GM18502 (cell line): ENCODE measurements around the gene GATA1.

Experiments
- ATAC-seq: cut with Tn5 transposase; IDR thresholded peaks from one replicate; pipeline ENCODE4 v1.9.1; 2021; ENCODE audit warnings: mild to moderate bottlenecking; ENCODE audit not compliant: unreplicated experiment, poor library complexity

GATA1 gene

GRCh38 chrX:48839686-48840085 is 53.3 kb downstream of the GATA1 start:
- ATAC-seq, result no peak
